HL-60/S4 (cell line): ENCODE results near the gene GPX4.

Source experiments
- in situ Hi-C: fragments of 300-500 bp; cut with MboI; formaldehyde crosslinking; loops from 2 replicates; pipeline ENCODE4 v1.14.3; 2022; ENCODE audit warnings: low sequenced_read_pairs

GPX4 gene, protein sequence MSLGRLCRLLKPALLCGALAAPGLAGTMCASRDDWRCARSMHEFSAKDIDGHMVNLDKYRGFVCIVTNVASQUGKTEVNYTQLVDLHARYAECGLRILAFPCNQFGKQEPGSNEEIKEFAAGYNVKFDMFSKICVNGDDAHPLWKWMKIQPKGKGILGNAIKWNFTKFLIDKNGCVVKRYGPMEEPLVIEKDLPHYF

DNA sequence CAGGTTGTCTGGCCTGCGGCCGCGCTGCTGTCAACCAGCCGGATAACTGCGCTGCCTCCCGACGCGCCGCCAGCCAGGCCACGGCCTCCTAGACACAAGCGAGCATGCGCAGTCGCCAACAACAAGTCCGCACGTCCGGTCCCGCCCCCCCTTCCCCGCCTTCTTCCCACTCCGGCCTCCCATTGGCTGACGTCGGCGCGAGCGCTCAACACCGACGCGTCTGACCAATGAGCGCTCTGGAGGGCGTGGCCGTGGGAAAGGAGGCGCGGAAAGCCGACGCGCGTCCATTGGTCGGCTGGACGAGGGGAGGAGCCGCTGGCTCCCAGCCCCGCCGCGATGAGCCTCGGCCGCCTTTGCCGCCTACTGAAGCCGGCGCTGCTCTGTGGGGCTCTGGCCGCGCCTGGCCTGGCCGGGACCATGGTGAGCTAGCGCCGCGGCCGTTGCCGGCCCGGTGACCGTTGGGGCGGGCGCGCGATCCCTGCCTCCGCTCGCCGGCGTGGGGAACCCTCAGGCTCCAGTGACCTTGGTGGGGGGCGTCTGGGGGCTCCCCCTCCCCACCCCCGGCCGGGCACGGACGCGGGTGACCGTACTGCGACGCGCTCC, at the start of gene GPX4:
GPX4 (plus strand) TSS at position 287 of the 603 bp plus-strand sequence; CDS start at position 337, 50 bp downstream.
- in situ Hi-C loops, result no loop called here

DNA sequence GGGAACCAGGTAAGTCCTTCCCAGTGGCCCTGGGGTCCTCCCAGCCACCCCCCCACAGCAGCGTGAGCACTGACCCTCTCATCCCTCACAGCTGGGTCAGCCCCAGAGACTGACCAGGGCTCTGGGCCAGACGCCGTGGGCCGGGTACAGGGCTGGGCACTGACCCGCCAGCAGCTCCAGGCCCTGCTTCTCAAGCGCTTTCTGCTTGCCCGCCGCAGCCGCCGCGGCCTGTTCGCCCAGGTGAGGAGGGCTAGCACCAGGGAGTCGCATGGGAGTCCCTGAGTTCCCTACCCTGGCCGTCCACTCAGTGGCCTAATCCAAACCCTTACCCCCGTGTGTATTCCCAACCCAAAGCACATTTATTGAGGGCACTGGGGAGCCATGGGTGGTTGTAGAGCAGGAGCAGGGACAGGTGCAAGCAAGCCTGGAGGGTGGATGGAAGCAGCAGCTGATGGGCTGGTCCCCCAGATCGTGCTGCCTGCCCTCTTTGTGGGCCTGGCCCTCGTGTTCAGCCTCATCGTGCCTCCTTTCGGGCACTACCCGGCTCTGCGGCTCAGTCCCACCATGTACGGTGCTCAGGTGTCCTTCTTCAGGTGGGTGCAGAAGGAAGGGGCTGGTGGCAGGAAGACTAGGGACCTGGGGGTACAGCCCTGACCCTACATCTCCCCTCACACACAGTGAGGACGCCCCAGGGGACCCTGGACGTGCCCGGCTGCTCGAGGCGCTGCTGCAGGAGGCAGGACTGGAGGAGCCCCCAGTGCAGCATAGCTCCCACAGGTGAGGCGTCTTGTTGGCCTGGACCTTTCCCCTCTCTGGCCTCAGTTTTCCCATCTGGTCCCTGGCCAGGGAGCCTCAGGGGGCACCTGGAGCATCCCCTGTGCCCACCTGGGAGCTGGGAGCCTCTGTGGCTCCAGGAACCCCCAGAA, 49.4 kb upstream of the GPX4 start:
- in situ Hi-C loops, result no loop called here

DNA sequence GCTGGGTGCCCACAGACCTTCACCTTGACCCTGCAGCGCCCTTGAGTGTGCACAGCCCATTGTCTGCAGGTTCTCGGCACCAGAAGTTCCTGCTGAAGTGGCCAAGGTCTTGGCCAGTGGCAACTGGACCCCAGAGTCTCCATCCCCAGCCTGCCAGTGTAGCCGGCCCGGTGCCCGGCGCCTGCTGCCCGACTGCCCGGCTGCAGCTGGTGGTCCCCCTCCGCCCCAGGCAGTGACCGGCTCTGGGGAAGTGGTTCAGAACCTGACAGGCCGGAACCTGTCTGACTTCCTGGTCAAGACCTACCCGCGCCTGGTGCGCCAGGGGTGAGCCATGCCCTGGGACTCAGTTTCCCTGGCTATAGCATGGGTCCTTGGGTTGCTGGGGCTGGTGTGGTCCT, 48.8 kb upstream of the GPX4 start:
- in situ Hi-C loops, result no loop called here

DNA sequence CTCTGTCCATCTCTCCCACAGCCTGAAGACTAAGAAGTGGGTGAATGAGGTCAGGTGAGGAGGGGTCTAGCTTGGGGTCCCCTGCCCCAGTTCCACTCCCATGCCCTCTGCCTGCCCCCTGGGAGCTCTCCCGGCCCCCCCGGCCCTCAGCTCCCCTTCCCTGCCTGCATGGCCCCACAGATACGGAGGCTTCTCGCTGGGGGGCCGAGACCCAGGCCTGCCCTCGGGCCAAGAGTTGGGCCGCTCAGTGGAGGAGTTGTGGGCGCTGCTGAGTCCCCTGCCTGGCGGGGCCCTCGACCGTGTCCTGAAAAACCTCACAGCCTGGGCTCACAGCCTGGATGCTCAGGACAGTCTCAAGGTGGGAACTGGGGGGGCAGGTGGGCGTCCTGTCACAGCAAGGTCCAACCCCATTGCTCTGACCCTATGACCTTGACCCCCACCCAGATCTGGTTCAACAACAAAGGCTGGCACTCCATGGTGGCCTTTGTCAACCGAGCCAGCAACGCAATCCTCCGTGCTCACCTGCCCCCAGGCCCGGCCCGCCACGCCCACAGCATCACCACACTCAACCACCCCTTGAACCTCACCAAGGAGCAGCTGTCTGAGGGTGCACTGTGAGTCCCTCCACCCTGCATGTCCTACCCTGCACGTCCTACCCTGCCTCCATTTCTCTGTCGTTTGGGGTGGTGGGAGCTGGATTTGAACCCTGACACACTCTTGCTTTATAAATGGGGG, 47.7 kb upstream of the GPX4 start:
- in situ Hi-C loops, result no loop called here

DNA sequence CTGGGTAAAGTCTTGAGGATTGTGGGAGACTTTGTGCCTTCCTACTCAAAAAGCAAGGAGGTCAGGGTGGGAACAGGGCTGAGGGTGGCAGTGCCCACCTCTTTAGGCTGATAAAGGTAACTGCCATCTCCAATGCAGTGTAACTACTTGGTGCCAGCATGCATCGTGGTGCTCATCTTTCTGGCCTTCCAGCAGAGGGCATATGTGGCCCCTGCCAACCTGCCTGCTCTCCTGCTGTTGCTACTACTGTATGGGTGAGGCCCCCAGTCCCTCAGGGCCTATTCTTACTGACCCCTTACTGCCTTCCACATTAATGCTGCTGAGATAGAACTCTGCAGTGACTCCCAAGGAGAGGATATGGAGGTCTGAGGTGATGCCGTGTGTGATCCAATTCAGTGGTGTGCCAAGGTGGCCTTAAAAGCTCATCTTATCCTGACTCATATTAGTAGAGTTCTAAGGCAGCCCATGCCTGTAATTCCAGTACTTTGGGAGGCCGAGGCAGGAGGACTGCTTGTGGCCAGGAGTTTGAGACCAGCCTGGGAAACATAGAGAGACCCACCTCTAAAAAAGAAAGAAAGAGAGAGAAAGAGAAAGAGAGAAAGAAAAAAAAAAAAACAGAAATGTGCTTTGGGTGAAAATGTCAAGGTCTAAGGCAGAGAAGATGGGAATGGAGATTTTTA, 46.5 kb upstream of the GPX4 start:
- in situ Hi-C loops, result no loop called here

DNA sequence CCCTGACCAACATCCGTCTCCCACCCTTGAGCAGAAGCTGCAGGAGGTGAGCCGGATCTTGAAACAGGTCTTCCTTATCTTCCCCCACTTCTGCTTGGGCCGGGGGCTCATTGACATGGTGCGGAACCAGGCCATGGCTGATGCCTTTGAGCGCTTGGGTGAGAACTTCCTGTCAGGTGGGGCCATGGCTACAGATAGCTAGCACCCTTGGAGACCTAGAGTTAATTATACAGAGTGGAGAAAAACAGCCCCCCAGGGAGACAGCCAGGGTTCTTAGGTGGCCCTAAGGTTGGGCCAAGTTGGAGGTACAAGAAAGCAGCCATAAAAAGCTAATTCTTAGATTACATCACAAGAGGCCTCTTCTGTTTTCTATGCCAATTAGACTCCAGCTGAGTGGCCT, 45.7 kb upstream of the GPX4 start:
- in situ Hi-C loops, result no loop called here

DNA sequence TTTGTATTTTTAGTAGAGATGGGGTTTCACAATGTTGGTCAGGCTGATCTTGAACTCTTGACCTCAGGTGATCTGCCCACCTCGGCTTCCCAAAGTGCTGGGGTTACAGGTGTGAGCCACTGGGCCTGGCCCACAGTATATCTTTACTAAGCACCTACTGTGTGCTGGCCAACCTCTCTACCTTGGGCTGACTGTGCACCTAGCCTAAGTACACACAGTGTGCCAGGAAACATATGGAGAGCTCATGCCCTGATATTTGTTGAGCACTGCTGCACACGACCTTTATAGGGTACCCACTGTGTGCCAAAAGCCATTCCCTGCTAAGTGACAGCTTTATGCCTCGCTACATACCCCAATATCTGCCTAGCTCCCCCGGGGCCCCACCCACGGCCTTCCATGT, 43.1 kb upstream of the GPX4 start:
- in situ Hi-C loops, result no loop called here

DNA sequence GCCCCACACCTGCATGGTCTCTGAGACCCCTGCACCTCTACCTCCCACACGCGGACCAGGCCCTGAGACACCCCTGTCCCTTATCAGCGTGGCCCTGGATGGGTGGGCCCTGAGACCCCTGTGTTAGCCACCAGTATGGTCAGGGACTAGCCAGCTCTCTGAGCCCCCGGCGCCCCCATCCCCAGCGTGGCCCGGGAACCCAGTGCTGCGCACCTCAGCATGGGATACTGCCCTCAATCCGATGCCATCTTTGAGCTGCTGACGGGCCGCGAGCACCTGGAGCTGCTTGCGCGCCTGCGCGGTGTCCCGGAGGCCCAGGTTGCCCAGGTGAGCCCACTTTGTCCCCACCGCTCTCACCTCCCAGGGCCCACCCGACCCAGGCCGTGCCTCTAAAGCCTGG, 41.8 kb upstream of the GPX4 start:
- in situ Hi-C loops, result no loop called here

DNA sequence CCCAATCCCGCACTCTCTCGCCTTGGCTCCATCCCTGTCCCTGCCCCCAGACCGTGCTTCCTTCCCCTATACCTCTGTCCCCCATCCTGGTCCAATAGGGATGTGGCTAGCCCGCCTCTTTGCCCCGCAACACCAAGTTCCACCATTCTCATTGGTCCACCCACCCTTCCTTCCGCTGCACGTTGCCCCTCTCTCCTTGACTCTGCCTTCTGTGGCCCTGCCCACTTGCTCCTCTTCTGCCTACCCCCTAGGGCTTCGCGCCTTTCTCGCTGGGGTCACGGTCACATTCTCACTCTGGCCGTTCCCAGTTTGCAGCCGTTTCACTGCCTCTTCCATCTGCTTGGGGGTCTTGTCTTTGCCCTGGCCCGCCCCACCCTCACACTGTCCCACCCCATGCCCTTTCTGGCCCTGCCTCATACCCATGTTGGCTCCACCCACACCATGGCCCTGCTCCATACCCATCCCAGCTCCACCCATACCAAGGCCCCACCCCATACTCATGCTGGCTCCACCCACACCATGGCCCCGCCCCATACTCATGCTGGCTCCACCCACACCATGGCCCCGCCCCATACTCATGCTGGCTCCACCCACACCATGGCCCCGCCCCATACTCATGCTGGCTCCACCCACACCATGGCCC, 41.3 kb upstream of the GPX4 start:
- in situ Hi-C loops, result no loop called here

DNA sequence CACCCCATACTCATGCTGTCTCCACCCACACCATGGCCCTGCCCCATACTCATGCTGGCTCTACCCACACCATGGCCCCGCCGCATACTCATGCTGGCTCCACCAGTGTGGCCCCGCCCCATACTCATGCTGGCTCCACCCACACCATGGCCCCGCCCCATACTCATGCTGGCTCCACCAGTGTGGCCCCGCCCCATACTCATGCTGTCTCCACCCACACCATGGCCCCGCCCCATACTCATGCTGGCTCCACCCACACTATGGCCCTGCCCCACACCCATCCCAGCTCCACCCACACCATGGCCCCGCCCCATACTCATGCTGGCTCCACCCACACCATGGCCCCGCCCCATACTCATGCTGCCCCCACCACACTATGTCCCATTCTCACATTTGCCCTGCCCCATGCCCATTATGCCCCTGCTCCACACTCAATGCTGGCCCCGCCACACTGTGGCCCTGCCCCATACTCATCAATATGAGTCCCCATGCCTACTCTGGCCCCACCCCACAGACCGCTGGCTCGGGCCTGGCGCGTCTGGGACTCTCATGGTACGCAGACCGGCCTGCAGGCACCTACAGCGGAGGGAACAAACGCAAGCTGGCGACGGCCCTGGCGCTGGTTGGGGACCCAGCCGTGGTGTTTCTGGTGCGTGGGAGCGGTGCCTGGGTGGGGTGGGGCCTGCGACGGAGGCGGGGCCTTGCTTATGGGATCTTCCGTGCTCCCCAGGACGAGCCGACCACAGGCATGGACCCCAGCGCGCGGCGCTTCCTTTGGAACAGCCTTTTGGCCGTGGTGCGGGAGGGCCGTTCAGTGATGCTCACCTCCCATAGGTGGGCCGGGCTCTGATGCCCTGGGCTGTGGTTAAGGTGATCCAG, 40.5 kb upstream of the GPX4 start:
- in situ Hi-C loops, result no loop called here

DNA sequence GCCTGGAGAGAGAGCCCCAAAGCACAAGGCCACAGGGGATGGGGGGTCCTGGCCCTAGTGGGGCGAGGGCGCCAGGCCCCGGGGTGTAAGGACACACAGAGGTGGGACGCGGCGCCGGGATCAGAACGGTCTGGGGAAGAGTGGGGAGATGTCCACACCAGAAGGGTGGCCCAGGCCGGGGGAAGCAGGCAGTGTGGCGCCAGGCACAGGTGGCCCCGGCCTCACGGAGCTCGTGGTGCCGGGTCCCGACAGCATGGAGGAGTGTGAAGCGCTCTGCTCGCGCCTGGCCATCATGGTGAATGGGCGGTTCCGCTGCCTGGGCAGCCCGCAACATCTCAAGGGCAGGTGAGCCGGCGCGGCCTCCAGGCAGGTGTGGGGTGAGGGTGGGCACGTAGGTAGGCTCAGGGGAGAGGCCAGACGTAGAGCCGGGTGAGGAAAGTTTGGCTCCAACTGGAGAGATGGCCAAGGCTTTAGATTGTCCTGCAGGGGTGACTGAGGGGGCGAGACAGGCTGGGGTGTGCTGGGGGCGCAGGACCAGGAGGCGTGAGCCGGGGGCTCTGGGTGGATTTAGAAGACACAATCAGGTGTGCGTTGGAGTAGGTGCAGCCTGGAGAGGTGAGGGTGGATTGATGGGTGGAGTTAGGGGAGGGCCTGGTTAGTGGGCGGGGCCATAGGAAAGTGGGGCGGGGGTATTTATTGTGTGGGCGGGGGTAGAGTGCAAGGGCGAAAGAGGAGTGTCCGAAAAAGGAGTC, 39.7 kb upstream of the GPX4 start:
- in situ Hi-C loops, result no loop called here

DNA sequence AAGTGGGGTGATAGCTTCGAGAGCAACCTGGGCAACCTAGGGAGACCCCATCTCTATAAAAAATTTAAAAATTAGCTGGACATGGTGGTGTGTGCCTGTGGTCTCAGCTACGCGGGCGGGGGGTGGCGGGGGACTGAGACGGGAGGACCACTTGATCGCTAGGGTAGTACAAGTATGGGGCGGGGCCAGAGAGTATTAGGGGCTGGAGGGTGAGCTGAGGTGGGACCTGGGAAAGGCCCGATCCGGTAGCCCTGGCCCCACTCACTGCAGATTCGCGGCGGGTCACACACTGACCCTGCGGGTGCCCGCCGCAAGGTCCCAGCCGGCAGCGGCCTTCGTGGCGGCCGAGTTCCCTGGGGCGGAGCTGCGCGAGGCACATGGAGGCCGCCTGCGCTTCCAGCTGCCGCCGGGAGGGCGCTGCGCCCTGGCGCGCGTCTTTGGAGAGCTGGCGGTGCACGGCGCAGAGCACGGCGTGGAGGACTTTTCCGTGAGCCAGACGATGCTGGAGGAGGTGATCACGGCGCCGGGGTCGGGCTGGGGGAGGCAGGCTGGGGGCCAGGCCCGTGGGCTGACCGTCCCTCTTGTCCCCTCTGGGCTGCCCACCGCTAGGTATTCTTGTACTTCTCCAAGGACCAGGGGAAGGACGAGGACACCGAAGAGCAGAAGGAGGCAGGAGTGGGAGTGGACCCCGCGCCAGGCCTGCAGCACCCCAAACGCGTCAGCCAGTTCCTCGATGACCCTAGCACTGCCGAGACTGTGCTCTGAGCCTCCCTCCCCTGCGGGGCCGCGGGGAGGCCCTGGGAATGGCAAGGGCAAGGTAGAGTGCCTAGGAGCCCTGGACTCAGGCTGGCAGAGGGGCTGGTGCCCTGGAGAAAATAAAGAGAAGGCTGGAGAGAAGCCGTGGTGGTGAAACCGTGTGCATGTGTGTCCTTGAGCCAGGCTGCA, 38.9 kb upstream of the GPX4 start:
- in situ Hi-C loops, result no loop called here

DNA sequence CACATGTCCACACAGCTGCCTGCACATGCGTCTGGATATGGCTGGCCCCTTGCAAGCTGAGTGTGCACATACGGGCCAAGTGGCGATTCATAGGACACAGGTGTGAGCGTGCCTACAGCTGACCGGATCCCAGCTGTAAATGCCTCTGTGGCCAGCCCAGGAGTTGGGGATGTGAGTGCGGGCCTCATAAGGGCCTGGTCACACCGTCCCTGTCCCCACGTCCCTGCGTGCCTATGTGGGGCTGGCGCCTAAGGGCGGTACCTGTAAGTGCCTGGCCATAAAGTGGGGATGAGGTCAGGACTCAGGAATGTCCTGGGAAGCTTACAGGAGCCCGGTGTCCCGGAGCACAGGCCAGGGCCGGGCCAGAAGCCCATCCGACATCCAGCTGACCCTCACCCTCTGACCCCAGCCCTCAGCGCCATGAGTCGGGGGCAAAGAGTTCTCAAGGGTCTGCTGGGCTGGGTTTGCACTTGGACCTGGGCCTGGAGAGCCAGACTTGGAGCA, 38.1 kb upstream of the GPX4 start:
- in situ Hi-C loops, result no loop called here

DNA sequence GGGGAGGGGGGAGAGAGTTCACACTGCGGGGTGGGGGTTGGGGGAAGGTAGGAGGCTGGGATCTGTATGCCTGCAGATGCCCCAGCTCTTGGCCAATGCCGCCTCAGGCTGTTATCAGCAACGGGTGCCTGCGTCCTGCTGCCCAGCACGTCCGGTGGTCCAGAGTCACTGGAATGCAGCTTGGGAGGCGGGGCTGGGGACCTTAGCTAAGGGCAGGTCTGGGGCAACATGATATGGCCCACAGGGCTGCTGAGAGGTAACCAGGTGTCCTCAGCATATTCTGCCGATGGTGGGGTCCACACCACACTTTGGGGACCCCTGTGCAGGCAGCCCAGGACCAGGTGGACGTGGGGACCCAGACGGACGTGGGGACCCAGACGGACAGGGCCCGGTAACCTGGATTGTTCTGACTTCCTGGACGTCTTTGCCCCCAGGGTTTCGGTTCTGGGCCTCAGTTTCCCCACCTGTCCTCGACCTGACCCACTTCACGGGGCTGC, 37.5 kb upstream of the GPX4 start:
- in situ Hi-C loops, result no loop called here

DNA sequence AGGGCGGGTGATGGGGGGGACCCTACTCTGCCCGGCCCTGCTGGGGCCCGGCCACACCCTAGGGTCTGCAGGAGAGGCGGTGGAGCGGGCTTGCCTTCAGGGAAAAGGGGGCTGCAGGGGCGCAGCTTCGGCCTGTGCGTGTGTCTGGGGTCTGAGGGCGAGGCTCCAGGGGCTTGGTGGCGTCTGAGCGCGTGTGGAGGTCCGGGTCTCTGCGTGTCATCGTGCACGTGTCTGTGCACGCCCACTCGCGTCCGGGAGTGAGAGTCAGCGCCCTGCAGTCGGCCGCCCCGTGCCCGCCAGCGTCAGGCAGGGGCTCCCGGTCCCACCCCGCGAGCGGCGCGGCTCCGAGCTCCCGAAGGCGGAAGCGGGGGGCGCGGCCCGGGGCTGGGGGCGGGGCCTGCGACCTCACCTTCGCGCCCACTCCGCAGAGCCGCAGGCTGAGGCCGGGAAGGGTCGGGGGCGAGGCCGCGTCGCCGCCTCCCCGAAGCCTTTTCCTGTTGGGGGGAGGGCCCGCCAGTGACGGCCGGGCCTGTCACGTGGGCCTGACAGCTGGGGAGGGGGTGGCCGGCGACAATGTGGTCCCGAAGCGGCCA, 37.0 kb upstream of the GPX4 start, which contains the start of gene ARHGAP45:
ARHGAP45 (plus strand) TSS at position 420 of the 593 bp plus-strand sequence. CDS start 239 bp downstream, outside the sequence.
- in situ Hi-C loops, result no loop called here

DNA sequence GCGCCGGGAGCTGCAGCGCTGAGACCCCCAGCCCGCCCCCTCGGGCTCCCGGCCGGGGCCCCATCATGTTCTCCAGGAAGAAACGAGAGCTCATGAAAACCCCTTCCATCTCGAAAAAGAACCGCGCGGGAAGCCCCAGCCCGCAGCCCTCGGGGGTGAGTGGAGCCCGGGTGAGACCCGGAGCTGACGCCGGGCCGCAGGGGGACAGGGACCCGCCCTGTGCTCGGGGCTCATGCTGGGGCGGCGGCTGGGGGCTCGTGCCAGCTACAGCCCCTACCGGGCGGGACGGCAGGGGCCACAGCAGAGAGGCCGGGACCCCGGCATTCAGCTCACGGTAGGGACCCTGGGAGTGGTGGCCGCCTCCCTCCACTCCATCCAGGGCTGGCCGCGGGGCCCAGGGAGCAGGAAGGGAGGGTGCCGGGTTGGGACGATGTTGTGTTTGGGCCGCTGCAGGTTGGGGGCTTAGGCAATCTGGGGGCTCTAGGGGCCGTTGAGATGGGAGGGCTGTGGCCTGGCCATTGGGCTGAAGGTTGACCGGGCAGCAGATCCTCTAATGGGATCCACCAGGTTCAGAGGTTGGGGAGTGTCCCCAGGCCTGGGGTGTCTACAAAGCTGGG, 36.3 kb upstream of the GPX4 start:
- in situ Hi-C loops, result no loop called here
